H1 (cell line): ENCODE results near the gene NOL9. TPM values are rescaled to one million over a fixed set of nuclear protein-coding genes. Genes with fewer than 3 reads are reported as not detected.

Source experiments
- CTCF ChIA-PET: fragments of 300-600 bp; sonication (Branson Sonifier 250); formaldehyde crosslinking; loops from one replicate; lab custom pipeline; 2021; ENCODE audit not compliant: partially characterized antibody; lab: Charles Lee
- POLR2A ChIA-PET: fragments of 300-600 bp; sonication (Branson Sonifier 250); formaldehyde crosslinking; loops from one replicate; lab custom pipeline; 2021; ENCODE audit warnings: inconsistent platforms; ENCODE audit not compliant: partially characterized antibody; lab: Charles Lee
- DNase-seq, 2 experiments: peaks; one replicate each; pipeline versions ENCODE4 v3.0.0 to v3.0.0-alpha.2; 2010 to 2022; ENCODE audit warnings: low spot score in 2 of 2, low read depth in 1 of 2, mixed read lengths in 1 of 2
- FAIRE-seq: peaks from 2 replicates; lab custom pipeline; 2011; peaks lifted over from hg19 to GRCh38; lab: Jason Lieb, UNC
- H2AFZ ChIP-seq: 2 replicates; pipeline ENCODE4 v1.8.1; 2012; ENCODE audit warnings: low read length, inconsistent platforms
- H2AK5ac ChIP-seq: 2 replicates; pipeline ENCODE4 v1.6.1; 2013; ENCODE audit warnings: low read depth, low read length
- H2BK120ac ChIP-seq: replicated peaks from 2 replicates; pipeline ENCODE3; 2013; ENCODE audit warnings: low read depth, low read length, inconsistent platforms
- H2BK12ac ChIP-seq: 2 replicates; pipeline ENCODE4 v1.6.1; 2013; ENCODE audit warnings: low read depth, low read length
- H2BK15ac ChIP-seq: 2 replicates; pipeline ENCODE4 v1.6.1; 2013; ENCODE audit warnings: low read length
- H2BK20ac ChIP-seq: 2 replicates; pipeline ENCODE4 v1.6.1; 2013; ENCODE audit warnings: low read length
- H2BK5ac ChIP-seq: 2 replicates; pipeline ENCODE4 v1.6.1; 2013; ENCODE audit warnings: low read depth, low read length
- H3K14ac ChIP-seq: 2 replicates; pipeline ENCODE4 v1.6.1; 2013; ENCODE audit warnings: inconsistent platforms; ENCODE audit not compliant: insufficient read length
- H3K18ac ChIP-seq: 2 replicates; pipeline ENCODE4 v1.6.1; 2013; ENCODE audit warnings: low read length; ENCODE audit errors: extremely low read depth
- H3K23ac ChIP-seq: 2 replicates; pipeline ENCODE4 v1.6.1; 2013; ENCODE audit warnings: inconsistent platforms; ENCODE audit not compliant: insufficient read length
- H3K23me2 ChIP-seq: 2 replicates; pipeline ENCODE4 v1.6.1; 2013; ENCODE audit warnings: low read depth, low read length
- H3K27ac ChIP-seq: 2 replicates; pipeline ENCODE4 v1.6.1; 2011; ENCODE audit warnings: low read depth, low read length, inconsistent platforms
- H3K27me3 ChIP-seq, 4 experiments: replicated peaks in 1 of 4; 1 replicate in 1 of 4; 2 replicates in 3 of 4; pipeline versions ENCODE4 v1.6.1 to v1.8.1; 2011 to 2013; ENCODE audit warnings: low read length in 3 of 4, mild to moderate bottlenecking in 3 of 4, inconsistent platforms in 2 of 4, mixed read lengths in 2 of 4, moderate library complexity in 1 of 4; ENCODE audit not compliant: control insufficient read depth in 3 of 4, insufficient read depth in 3 of 4; ENCODE audit errors: extremely low read depth in 1 of 4
- H3K36me3 ChIP-seq, 4 experiments: 2 replicates each; pipeline versions ENCODE4 v1.6.1 to v1.8.1; 2011 to 2013; ENCODE audit warnings: mild to moderate bottlenecking in 4 of 4, low read length in 3 of 4, moderate library complexity in 2 of 4, control low read depth in 1 of 4, inconsistent platforms in 1 of 4; ENCODE audit not compliant: insufficient read depth in 4 of 4, control insufficient read depth in 2 of 4
- H3K4ac ChIP-seq: replicated peaks from 2 replicates; pipeline ENCODE3; 2013; ENCODE audit warnings: low read length, low read depth, mixed read lengths, inconsistent platforms; ENCODE audit not compliant: insufficient read length
- H3K4me1 ChIP-seq, 4 experiments: replicated peaks in 1 of 4; 1 replicate in 1 of 4; 2 replicates in 3 of 4; pipeline versions ENCODE4 v1.6.1 to v1.8.1; 2011 to 2013; ENCODE audit warnings: low read length in 3 of 4, inconsistent platforms in 2 of 4, mixed read lengths in 1 of 4; ENCODE audit not compliant: insufficient read depth in 4 of 4, control insufficient read depth in 3 of 4
- H3K4me2 ChIP-seq, 2 experiments: 2 replicates each; pipeline versions ENCODE4 v1.6.1 to v1.8.1; 2011 to 2013; ENCODE audit warnings: low read depth in 2 of 2, low read length in 2 of 2, control low read depth in 1 of 2, inconsistent platforms in 1 of 2, mild to moderate bottlenecking in 1 of 2; ENCODE audit not compliant: insufficient read depth in 1 of 2
- H3K4me3 ChIP-seq, 4 experiments: fragments of 200-600, 300-600 bp in 1 of 4; sonication (generic), shearing (Covaris generic), sonication (Bioruptor Twin) in 1 of 4; 2 replicates each; pipeline versions ENCODE4 v1.5.1 to v1.8.1; 2011 to 2016; ENCODE audit warnings: low read length in 4 of 4, low read depth in 3 of 4, control low read depth in 2 of 4, inconsistent platforms in 2 of 4, mild to moderate bottlenecking in 2 of 4, mixed read lengths in 1 of 4, moderate library complexity in 1 of 4; ENCODE audit not compliant: insufficient read depth in 2 of 4; ENCODE audit errors: extremely low read depth in 1 of 4
- H3K56ac ChIP-seq: replicated peaks from 2 replicates; pipeline ENCODE3; 2013; ENCODE audit warnings: low read depth, mild to moderate bottlenecking, mixed read lengths, low read length, inconsistent platforms; ENCODE audit not compliant: insufficient read length
- H3K79me1 ChIP-seq: 2 replicates; pipeline ENCODE4 v1.6.1; 2013; ENCODE audit warnings: low read depth, low read length, control low read depth
- H3K79me2 ChIP-seq, 2 experiments: 2 replicates each; pipeline versions ENCODE4 v1.6.1 to v1.8.1; 2012 to 2013; ENCODE audit warnings: low read length in 2 of 2, mild to moderate bottlenecking in 2 of 2, inconsistent platforms in 1 of 2; ENCODE audit not compliant: insufficient read depth in 2 of 2, control insufficient read depth in 1 of 2
- H3K9ac ChIP-seq, 4 experiments: replicated peaks in 1 of 4; 1 replicate in 1 of 4; 2 replicates in 3 of 4; pipeline versions ENCODE4 v1.6.1 to v1.8.1; 2011 to 2013; ENCODE audit warnings: low read depth in 3 of 4, low read length in 3 of 4, control low read depth in 2 of 4, mild to moderate bottlenecking in 2 of 4, moderate library complexity in 2 of 4, inconsistent platforms in 1 of 4; ENCODE audit errors: extremely low read depth in 1 of 4
- H3K9me3 ChIP-seq, 2 experiments: 2 replicates each; pipeline versions ENCODE4 v1.6.1 to v1.8.1; 2012 to 2013; ENCODE audit warnings: mild to moderate bottlenecking in 2 of 2, moderate library complexity in 2 of 2, control low read depth in 1 of 2, inconsistent platforms in 1 of 2, low read depth in 1 of 2, low read length in 1 of 2, mixed read lengths in 1 of 2; ENCODE audit not compliant: insufficient read depth in 2 of 2
- H4K20me1 ChIP-seq, 2 experiments: replicated peaks in 1 of 2; 2 replicates each; pipeline versions ENCODE3 to v1.8.1; 2011 to 2013; ENCODE audit warnings: inconsistent platforms in 2 of 2, low read length in 2 of 2, mild to moderate bottlenecking in 1 of 2; ENCODE audit not compliant: insufficient read depth in 2 of 2, control insufficient read depth in 1 of 2
- H4K5ac ChIP-seq: 2 replicates; pipeline ENCODE4 v1.6.1; 2013; ENCODE audit warnings: low read length, low read depth, mixed read lengths, inconsistent platforms; ENCODE audit not compliant: insufficient read length
- H4K8ac ChIP-seq: 2 replicates; pipeline ENCODE4 v1.8.0; 2013; ENCODE audit warnings: mild to moderate bottlenecking, moderate library complexity, low read length, inconsistent platforms; ENCODE audit not compliant: insufficient read depth; ENCODE audit errors: extremely low read depth
- H4K91ac ChIP-seq: replicated peaks from 2 replicates; pipeline ENCODE3; 2013; ENCODE audit warnings: low read length, mixed read lengths, inconsistent platforms; ENCODE audit not compliant: insufficient read length
- EZH2 ChIP-seq: fragments of 200-600 bp; sonication (generic); IDR thresholded peaks from 2 replicates; pipeline ENCODE4 v1.7.1; 2012; ENCODE audit warnings: low read depth, mild to moderate bottlenecking, moderate library complexity, low read length, inconsistent platforms; ENCODE audit not compliant: severe bottlenecking
- GTF2F1 ChIP-seq: IDR thresholded peaks from 2 replicates; pipeline ENCODE4 v1.6.1; 2012; ENCODE audit warnings: low read depth, low read length, improper control_type of control experiment, borderline replicate concordance
- JUN ChIP-seq: IDR thresholded peaks from 2 replicates; pipeline ENCODE4 v1.6.1; 2011; ENCODE audit warnings: low read depth, mild to moderate bottlenecking, improper control_type of control experiment, low read length
- SP2 ChIP-seq: IDR thresholded peaks from 2 replicates; pipeline ENCODE4 v1.6.1; 2012; ENCODE audit warnings: mild to moderate bottlenecking, low read length, inconsistent platforms
- SUZ12 ChIP-seq: fragments of 200-600 bp; sonication (generic); IDR thresholded peaks from 2 replicates; pipeline ENCODE4 v1.6.1; 2012; ENCODE audit warnings: mild to moderate bottlenecking, inconsistent platforms, low read length, moderate library complexity, mixed read lengths
- WGBS, 2 experiments: shearing (Covaris generic) in 1 of 2; methylation state at CpG; one replicate each; pipeline versions ENCODE4 v1.1.6 to v1.1.7; 2013 to 2015; ENCODE audit warnings: low lambda C conversion rate in 2 of 2, mixed read lengths in 2 of 2, inconsistent platforms in 1 of 2, low coverage in 1 of 2, missing lambda C conversion rate in 1 of 2; ENCODE audit not compliant: insufficient replicate concordance in 2 of 2, insufficient coverage in 1 of 2, insufficient read length in 1 of 2; ENCODE audit errors: extremely low coverage in 1 of 2, missing lambda C conversion rate in 1 of 2; 5-methylcytosine and 5-hydroxymethylcytosine counted together
- polyA plus RNA-seq, 7 experiments: library from polyadenylated mRNA; depleted of rRNA in 3 of 7; stranded (reverse) in 5 of 7; unstranded in 2 of 7; fragments of >200 nt in 5 of 7; fragments of 200-250 nt in 2 of 7; gene quantifications; 1 replicate in 5 of 7; 2 replicates in 1 of 7; 4 replicates in 1 of 7; pipeline versions ENCODE4 v1.2.1 to v1.2.3, GENCODE V29; 2011 to 2013; ENCODE audit warnings: missing spikeins in 2 of 7, mixed read lengths in 2 of 7
- total RNA-seq: library from RNA; stranded (reverse); fragmentation: NEBNext Ultra II Directional; extraction: Animal tissue kit (Norgen Biotek cat#: 25700); gene quantifications from 2 replicates; pipeline ENCODE4 v1.2.1, GENCODE V29; 2021

Gene NOL9
- total and polyA plus RNA-seq, 2 of the 8 experiments (the other 6 are each of a cell fraction or from before 2014, with no cell fraction given) = 17.1 to 38.1 TPM

- peak overlapping the region; percentile 61; the same call in 1 of the 2 replicates for H2BK15ac ChIP-seq
- 89% methylated on average over 26 of the region's 31 CpGs; no CpG with 5 or more reads in 1 of the 2 experiments for WGBS, 2 experiments
- no peak for FAIRE-seq
- H4K5ac ChIP-seq = no peak overlapping the region
- H2BK120ac ChIP-seq = no peak overlapping the region
- no peak overlapping the region for H2AFZ ChIP-seq
- no peak overlapping the region for H3K56ac ChIP-seq
- no peak for DNase-seq
- no peaks in the 10 kb centered on the region; a peak in 1 of 7 replicates for H3K4me1 ChIP-seq
- H3K9me3 ChIP-seq = no peaks in the 10 kb centered on the region
- H2BK5ac ChIP-seq = no peak overlapping the region
- H4K20me1 ChIP-seq = no peaks in the 10 kb centered on the region
- H3K14ac ChIP-seq = no peak overlapping the region
- no peak overlapping the region for H2AK5ac ChIP-seq
- no peaks in the 10 kb centered on the region for H3K36me3 ChIP-seq
- TF ChIP-seq EZH2 (no peak), GTF2F1 (no peak), JUN (no peak), SUZ12 (no peak), SP2 (no peak)
- no peak overlapping the region for H2BK20ac ChIP-seq
- H3K79me1 ChIP-seq = no peaks in the 10 kb centered on the region; the same call in 1 of the 2 replicates
- no peaks in the 10 kb centered on the region for H3K79me2 ChIP-seq
- peak overlapping the region; percentile 65 for H4K91ac ChIP-seq
- H3K9ac ChIP-seq = no peak overlapping the region
- H3K23me2 ChIP-seq = no peaks in the 10 kb centered on the region
- H3K4me2 ChIP-seq = no peak overlapping the region
- H4K8ac ChIP-seq = no peak overlapping the region; the same call in 1 of the 2 replicates
- H3K4ac ChIP-seq = no peak overlapping the region
- POLR2A ChIA-PET = interaction anchor here (1.1 to 1.7 kb wide), 4 partner anchors 13 to 34 kb away, joined by 3 to 4 read pairs (median 4); partner anchors contain the start of gene PLEKHG5
- no peak overlapping the region for H3K18ac ChIP-seq
- no peaks in the 10 kb centered on the region for H3K27me3 ChIP-seq
- CTCF ChIA-PET = interaction anchor here (0.6 to 10.2 kb wide), 6 partner anchors 8 to 94 kb away, joined by 3 to 107 read pairs (median 8); partner anchors contain the start of gene PLEKHG5
- no peak overlapping the region for H3K4me3 ChIP-seq
- no peak overlapping the region for H3K23ac ChIP-seq
- no peak overlapping the region; the same call in 1 of the 2 replicates for H2BK12ac ChIP-seq
- no peak overlapping the region; the same call in 1 of the 2 replicates for H3K27ac ChIP-seq
Measured at GRCh38 chr1:6505367-6506209, 48.7 kb downstream of the NOL9 start.
